ENCODE data around the gene SLC24A3. TPM values are rescaled to one million over a fixed set of nuclear protein-coding genes. Genes with fewer than 3 reads are reported as not detected.

Gene SLC24A3
- total RNA-seq, 1 donor from 2014 or later = 0.10 TPM

DNA sequence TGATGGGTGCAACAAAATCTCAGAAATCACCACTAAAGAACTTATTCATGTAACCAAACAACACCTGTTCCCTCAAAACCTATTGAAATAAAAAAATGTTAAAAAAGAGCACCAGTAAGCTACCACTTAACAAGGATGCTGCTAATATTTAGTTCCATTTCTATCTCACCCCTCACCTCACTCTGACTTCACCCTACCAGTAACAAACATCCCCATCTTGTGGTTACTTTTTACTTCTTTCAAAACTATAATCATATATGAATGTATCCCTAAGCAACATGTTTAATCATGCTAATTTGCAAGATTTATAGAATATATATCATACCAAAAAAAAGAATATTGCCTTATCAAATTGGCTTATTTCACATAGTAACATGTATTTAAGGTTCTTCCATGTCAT lies 27.4 kb upstream of the SLC24A3 start:
- no peak for DNase-seq (ENCODE audit: low spot score)
- TF ChIP-seq, protein P1, sequence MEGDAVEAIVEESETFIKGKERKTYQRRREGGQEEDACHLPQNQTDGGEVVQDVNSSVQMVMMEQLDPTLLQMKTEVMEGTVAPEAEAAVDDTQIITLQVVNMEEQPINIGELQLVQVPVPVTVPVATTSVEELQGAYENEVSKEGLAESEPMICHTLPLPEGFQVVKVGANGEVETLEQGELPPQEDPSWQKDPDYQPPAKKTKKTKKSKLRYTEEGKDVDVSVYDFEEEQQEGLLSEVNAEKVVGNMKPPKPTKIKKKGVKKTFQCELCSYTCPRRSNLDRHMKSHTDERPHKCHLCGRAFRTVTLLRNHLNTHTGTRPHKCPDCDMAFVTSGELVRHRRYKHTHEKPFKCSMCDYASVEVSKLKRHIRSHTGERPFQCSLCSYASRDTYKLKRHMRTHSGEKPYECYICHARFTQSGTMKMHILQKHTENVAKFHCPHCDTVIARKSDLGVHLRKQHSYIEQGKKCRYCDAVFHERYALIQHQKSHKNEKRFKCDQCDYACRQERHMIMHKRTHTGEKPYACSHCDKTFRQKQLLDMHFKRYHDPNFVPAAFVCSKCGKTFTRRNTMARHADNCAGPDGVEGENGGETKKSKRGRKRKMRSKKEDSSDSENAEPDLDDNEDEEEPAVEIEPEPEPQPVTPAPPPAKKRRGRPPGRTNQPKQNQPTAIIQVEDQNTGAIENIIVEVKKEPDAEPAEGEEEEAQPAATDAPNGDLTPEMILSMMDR (IDR thresholded peaks at IDR 0.05) = peak; percentile 26
- Mint-ChIP-seq H3K27ac (ENCODE audit: unreplicated experiment) (no peak overlapping the region), H3K4me3 (ENCODE audit: unreplicated experiment) (no peak overlapping the region), H3K27me3 (ENCODE audit: low read depth) (no peaks in the 10 kb centered on the region), H3K9me3 (ENCODE audit: low read depth) (peaks cover 9% of the 10 kb centered on the region), H3K36me3 (ENCODE audit: low read depth) (no peaks in the 10 kb centered on the region), H3K4me1 (ENCODE audit: low read depth) (no peaks in the 10 kb centered on the region)

DNA sequence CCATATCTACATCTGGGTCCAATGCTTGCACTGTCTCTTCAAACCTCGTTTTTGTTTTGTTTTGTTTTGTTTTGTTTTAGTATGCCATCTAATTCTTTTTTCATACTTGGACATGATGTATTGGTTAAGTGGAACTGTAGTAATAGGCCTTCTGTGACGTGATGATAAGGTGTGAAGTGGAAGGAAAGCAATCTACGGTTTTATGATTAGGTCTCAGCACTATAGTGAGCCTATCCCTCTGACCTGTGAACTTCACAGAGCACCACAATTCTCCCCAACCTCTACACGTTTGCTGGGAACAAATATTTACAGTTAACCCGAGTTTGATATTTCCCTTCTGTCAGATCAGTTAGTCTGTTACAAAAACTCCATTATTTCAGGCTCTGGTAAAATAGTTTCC lies 19.1 kb upstream of the SLC24A3 start:
- no peaks in the 10 kb centered on the region for H3K36me3 Mint-ChIP-seq (ENCODE audit: low read depth)
- no peak overlapping the region for H3K4me3 Mint-ChIP-seq (ENCODE audit: unreplicated experiment)
- no peak for DNase-seq (ENCODE audit: low spot score)
- H3K4me1 Mint-ChIP-seq (ENCODE audit: low read depth) = no peaks in the 10 kb centered on the region
- TF ChIP-seq, protein P1 (IDR thresholded peaks at IDR 0.05) = no peak
- H3K27ac Mint-ChIP-seq (ENCODE audit: unreplicated experiment) = no peak overlapping the region
- peaks cover 2% of the 10 kb centered on the region for H3K27me3 Mint-ChIP-seq (ENCODE audit: low read depth)
- H3K9me3 Mint-ChIP-seq (ENCODE audit: low read depth) = peaks cover 3% of the 10 kb centered on the region

DNA sequence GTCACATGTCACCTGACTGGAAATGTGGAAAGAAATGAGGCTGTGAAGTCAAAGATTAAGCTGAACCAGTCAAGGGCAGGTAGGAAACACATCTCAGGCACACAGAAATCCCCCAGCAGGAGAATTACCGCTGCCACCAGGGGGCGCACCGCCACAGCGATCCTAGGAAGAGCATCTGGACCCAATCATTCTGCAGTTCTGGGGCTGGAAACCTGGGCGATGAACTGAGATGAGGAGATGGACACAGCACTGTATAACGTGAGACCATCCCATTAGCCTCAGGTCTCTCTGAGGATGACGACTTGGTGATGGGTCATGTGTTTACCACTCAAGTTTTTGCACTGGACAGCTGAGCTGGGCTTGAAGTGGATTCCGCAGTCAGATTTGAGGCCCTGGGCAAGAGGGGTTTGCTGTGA lies 6.5 kb upstream of the SLC24A3 start:
- peaks cover 7% of the 10 kb centered on the region for H3K9me3 Mint-ChIP-seq (ENCODE audit: low read depth)
- TF ChIP-seq, protein P1 (IDR thresholded peaks at IDR 0.05) = peak; percentile 82
- no peaks in the 10 kb centered on the region for H3K36me3 Mint-ChIP-seq (ENCODE audit: low read depth)
- no peak overlapping the region for H3K4me3 Mint-ChIP-seq (ENCODE audit: unreplicated experiment)
- DNase-seq (ENCODE audit: low spot score) = no peak
- no peaks in the 10 kb centered on the region for H3K4me1 Mint-ChIP-seq (ENCODE audit: low read depth)
- no peak overlapping the region for H3K27ac Mint-ChIP-seq (ENCODE audit: unreplicated experiment)
- H3K27me3 Mint-ChIP-seq (ENCODE audit: low read depth) = peaks cover 36% of the 10 kb centered on the region

DNA sequence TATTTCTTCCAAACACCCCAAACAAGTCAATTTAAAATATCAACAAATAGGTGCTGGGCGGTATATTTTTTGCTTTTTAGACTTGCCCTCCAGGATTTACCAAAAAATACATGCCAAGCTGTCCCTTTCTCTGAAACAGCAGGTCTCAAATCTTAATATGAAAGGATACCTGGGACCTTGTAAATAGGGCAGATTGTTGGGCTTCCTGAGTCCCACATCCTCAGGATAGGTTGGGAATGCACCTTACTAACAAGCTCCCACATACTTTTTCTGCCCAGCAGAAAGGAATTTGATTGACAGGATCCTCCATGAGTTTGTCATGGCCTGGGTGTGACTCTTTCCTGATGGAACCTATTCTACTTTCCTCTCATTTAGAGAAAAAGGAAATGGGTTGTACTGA lies 4.9 kb upstream of the SLC24A3 start:
- peaks cover 41% of the 10 kb centered on the region for H3K27me3 Mint-ChIP-seq (ENCODE audit: low read depth)
- TF ChIP-seq, protein P1 (IDR thresholded peaks at IDR 0.05) = no peak

DNA sequence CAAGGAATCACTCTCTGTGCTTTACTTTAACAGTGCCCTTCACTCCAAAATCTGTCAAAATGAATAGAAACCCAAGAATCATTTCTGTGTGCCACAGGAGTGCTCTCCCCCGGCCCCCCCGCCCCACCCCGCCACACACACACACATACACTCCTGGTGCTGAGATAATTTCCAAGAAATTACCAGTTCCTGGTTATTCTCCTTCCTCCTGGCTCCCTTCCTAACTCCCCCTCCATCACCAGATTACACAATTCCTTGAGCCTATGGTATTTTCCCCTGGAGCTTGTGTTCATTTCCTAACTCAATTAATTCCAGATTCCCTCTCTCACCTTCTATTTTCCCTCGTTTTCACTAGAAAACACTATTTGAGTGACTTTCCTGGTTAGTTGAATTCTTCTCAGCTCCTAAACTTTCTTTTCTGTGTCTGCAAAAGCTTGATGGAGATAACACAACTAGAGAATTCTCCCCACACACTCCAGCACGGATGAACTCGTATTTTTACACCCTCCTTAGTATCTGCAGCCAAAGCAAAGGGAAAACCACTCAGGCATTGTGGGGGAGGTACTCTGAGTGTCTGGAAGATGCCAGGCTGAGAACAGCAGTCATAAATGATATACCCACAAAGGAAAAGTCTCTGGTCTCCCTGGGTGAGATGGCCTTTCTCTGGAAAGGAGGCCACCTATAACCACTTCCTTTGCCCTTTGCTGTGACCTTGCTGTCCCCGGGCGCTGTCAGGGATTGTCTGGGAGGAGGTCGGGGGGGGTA lies 1.9 kb upstream of the SLC24A3 start:
- Mint-ChIP-seq H3K36me3 (ENCODE audit: low read depth) (no peaks in the 10 kb centered on the region), H3K4me1 (ENCODE audit: low read depth) (peaks cover 3% of the 10 kb centered on the region), H3K9me3 (ENCODE audit: low read depth) (no peaks in the 10 kb centered on the region), H3K27ac (ENCODE audit: unreplicated experiment) (no peak overlapping the region), H3K27me3 (ENCODE audit: low read depth) (peaks cover 58% of the 10 kb centered on the region), H3K4me3 (ENCODE audit: unreplicated experiment) (no peak overlapping the region)
- TF ChIP-seq, protein P1 (IDR thresholded peaks at IDR 0.05) = no peak
- DNase-seq (ENCODE audit: low spot score) = no peak

More for the DNA sequence above, 4.9 kb upstream of the SLC24A3 start:
- no peak for DNase-seq (ENCODE audit: low spot score)
- peaks cover 3% of the 10 kb centered on the region for H3K4me1 Mint-ChIP-seq (ENCODE audit: low read depth)
- no peak overlapping the region for H3K4me3 Mint-ChIP-seq (ENCODE audit: unreplicated experiment)
- no peak overlapping the region for H3K27ac Mint-ChIP-seq (ENCODE audit: unreplicated experiment)
- peaks cover 7% of the 10 kb centered on the region for H3K9me3 Mint-ChIP-seq (ENCODE audit: low read depth)
- no peaks in the 10 kb centered on the region for H3K36me3 Mint-ChIP-seq (ENCODE audit: low read depth)

Data from chondrocyte (in vitro differentiated cells).